HEK293 (cell line): Measurements from ENCODE around the gene APOL4.

Experiments used
- CTCF ChIA-PET: fragments of 350-600 bp; formaldehyde crosslinking; extraction: SDS; loops from one replicate; lab custom pipeline; 2021; ENCODE audit warnings: antibody characterized with exemption; lab: Yijun Ruan, JAX
- POLR2A ChIA-PET: fragments of 300-600 bp; formaldehyde crosslinking; extraction: SDS; loops from one replicate; lab custom pipeline; 2020; ENCODE audit warnings: antibody characterized with exemption, inconsistent platforms; lab: Yijun Ruan, JAX
- H3K27ac ChIP-seq: fragments of 200-500 bp; sonication (Bioruptor generic); 2 replicates; pipeline ENCODE4 v1.5.1; 2014; ENCODE audit warnings: low read depth, low read length, control low read depth, inconsistent platforms; ENCODE audit errors: extremely low read depth
- H3K36me3 ChIP-seq, 2 experiments: fragments of 200-500 bp in 1 of 2; sonication (Bioruptor generic) in 1 of 2; 1 replicate in 1 of 2; 2 replicates in 1 of 2; pipeline ENCODE4 v1.5.1; 2014 to 2017; ENCODE audit warnings: inconsistent platforms in 2 of 2, low read length in 2 of 2; ENCODE audit not compliant: control insufficient read depth in 2 of 2, insufficient read depth in 1 of 2
- H3K4me1 ChIP-seq: fragments of 200-500 bp; sonication (Bioruptor generic); 2 replicates; pipeline ENCODE4 v1.5.1; 2014; ENCODE audit warnings: mild to moderate bottlenecking, low read length, inconsistent platforms; ENCODE audit not compliant: control insufficient read depth, insufficient read depth
- H3K4me3 ChIP-seq: 2 replicates; pipeline ENCODE4 v1.5.1; 2011; ENCODE audit warnings: low read depth, mild to moderate bottlenecking, control low read depth, low read length, moderate library complexity
- H3K9me3 ChIP-seq: fragments of 200-500 bp; sonication (Bioruptor generic); 2 replicates; pipeline ENCODE4 v1.5.1; 2014; ENCODE audit warnings: low read depth, low read length, inconsistent platforms; ENCODE audit not compliant: control insufficient read depth, insufficient read depth
- GLIS2 ChIP-seq: fragments of 450-650 bp; formaldehyde crosslinking; IDR thresholded peaks from 2 replicates; pipeline ENCODE4 v1.5.1; 2016; ENCODE audit warnings: missing biosample characterization, missing genetic modification characterization
- HIC1 ChIP-seq: fragments of 450-650 bp; formaldehyde crosslinking; IDR thresholded peaks from 2 replicates; pipeline ENCODE4 v1.5.1; 2016; ENCODE audit warnings: missing biosample characterization, missing genetic modification characterization
- OVOL3 ChIP-seq: fragments of 450-650 bp; formaldehyde crosslinking; IDR thresholded peaks from 2 replicates; pipeline ENCODE4 v1.5.1; 2016; ENCODE audit warnings: missing biosample characterization, missing genetic modification characterization
- SCRT2 ChIP-seq: fragments of 450-650 bp; formaldehyde crosslinking; IDR thresholded peaks from 2 replicates; pipeline ENCODE4 v1.5.1; 2016; ENCODE audit warnings: missing biosample characterization, missing genetic modification characterization
- YY2 ChIP-seq: fragments of 450-650 bp; formaldehyde crosslinking; IDR thresholded peaks from 2 replicates; pipeline ENCODE4 v1.5.1; 2016; ENCODE audit warnings: missing biosample characterization, missing genetic modification characterization
- ZBTB11 ChIP-seq: fragments of 450-650 bp; formaldehyde crosslinking; conservative IDR thresholded peaks from 2 replicates; pipeline ENCODE4 v1.5.1; 2016; ENCODE audit warnings: low read depth, missing biosample characterization, missing genetic modification characterization
- ZBTB21 ChIP-seq: fragments of 450-650 bp; formaldehyde crosslinking; IDR thresholded peaks from 2 replicates; pipeline ENCODE4 v1.5.1; 2017; ENCODE audit warnings: missing biosample characterization, missing genetic modification characterization
- ZNF2 ChIP-seq: fragments of 450-650 bp; formaldehyde crosslinking; IDR thresholded peaks from 2 replicates; pipeline ENCODE4 v1.5.1; 2016; ENCODE audit warnings: missing biosample characterization, missing genetic modification characterization
- ZNF202 ChIP-seq: fragments of 450-650 bp; formaldehyde crosslinking; IDR thresholded peaks from 2 replicates; pipeline ENCODE4 v1.5.1; 2016; ENCODE audit warnings: missing biosample characterization, missing genetic modification characterization, borderline replicate concordance
- ZNF280D ChIP-seq: fragments of 450-650 bp; formaldehyde crosslinking; IDR thresholded peaks from 2 replicates; pipeline ENCODE4 v1.5.1; 2016; ENCODE audit warnings: missing biosample characterization, missing genetic modification characterization
- ZNF677 ChIP-seq: fragments of 450-650 bp; IDR thresholded peaks from 2 replicates; pipeline ENCODE4 v1.5.0; 2018; ENCODE audit warnings: missing biosample characterization, mild to moderate bottlenecking, missing genetic modification characterization, moderate library complexity
- ZNF768 ChIP-seq: fragments of 450-650 bp; formaldehyde crosslinking; IDR thresholded peaks from 2 replicates; pipeline ENCODE4 v1.5.1; 2018; ENCODE audit warnings: missing biosample characterization, mild to moderate bottlenecking, missing genetic modification characterization
- ZNF776 ChIP-seq: fragments of 450-650 bp; formaldehyde crosslinking; IDR thresholded peaks from 2 replicates; pipeline ENCODE4 v1.5.0; 2017; ENCODE audit warnings: missing biosample characterization, missing genetic modification characterization, borderline replicate concordance
- ZSCAN5A ChIP-seq: fragments of 450-650 bp; formaldehyde crosslinking; IDR thresholded peaks from 2 replicates; pipeline ENCODE4 v1.5.1; 2016; ENCODE audit warnings: missing biosample characterization, missing genetic modification characterization
- TF ChIP-seq, protein P1 (sequence below): sonication (generic); formaldehyde crosslinking; IDR thresholded peaks from 2 replicates; pipeline ENCODE4 v1.8.1; 2022; ENCODE audit warnings: mild to moderate bottlenecking, moderate library complexity, missing genetic modification reagents

Gene APOL4

DNA sequence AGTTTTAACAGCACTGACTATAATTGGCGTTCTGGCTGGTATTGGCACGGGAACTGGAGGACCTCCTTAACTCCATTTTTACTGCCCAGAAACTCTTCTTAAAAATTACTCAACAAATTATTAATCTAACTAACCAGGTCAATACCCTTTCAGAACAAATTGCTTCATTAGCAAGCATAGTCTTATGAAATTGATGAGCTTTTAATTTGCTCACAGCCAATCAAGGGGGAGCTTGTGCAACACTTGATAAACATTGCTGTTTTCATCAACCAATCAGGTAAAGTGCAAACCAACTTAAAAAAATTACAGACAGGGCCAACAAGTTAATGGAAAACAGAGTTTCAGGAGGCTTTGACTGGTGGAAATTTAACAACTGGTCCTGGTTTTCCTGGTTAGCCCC lies 36.5 kb downstream of the APOL4 start:
- Histone ChIP-seq H3K4me3 (no peak overlapping the region), H3K36me3 (no peaks in the 10 kb centered on the region), H3K27ac (no peak overlapping the region), H3K4me1 (no peaks in the 10 kb centered on the region), H3K9me3 (no peaks in the 10 kb centered on the region)
- ChIA-PET POLR2A (no interaction called here), CTCF (interaction anchor here (1.1 to 2.4 kb wide), 5 partner anchors 13 to 30 kb away, joined by 3 to 13 read pairs (median 4); no protein-coding TSS in a partner anchor)
- TF ChIP-seq YY2 (tag by site-specific recombination): no peak
- no peak for TF ChIP-seq SCRT2 (tag by site-specific recombination)
- no peak for TF ChIP-seq ZBTB21
- no peak for TF ChIP-seq HIC1 (tag by site-specific recombination)
- no peak for TF ChIP-seq ZNF677 (tag by site-specific recombination)

- TF ChIP-seq ZNF2 (no peak), ZBTB11 (tag by site-specific recombination) (no peak), ZNF768 (no peak), SCRT2 (tag by site-specific recombination) (no peak), ZNF280D (tag by site-specific recombination) (no peak), ZNF776 (tag by site-specific recombination) (no peak), OVOL3 (no peak), GLIS2 (tag by site-specific recombination) (no peak), ZSCAN5A (no peak), ZNF202 (tag by site-specific recombination) (no peak)
- TF ChIP-seq, protein P1, sequence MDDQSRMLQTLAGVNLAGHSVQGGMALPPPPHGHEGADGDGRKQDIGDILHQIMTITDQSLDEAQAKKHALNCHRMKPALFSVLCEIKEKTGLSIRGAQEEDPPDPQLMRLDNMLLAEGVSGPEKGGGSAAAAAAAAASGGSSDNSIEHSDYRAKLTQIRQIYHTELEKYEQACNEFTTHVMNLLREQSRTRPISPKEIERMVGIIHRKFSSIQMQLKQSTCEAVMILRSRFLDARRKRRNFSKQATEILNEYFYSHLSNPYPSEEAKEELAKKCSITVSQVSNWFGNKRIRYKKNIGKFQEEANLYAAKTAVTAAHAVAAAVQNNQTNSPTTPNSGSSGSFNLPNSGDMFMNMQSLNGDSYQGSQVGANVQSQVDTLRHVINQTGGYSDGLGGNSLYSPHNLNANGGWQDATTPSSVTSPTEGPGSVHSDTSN (CRISPR knock-in tag): no peak
- TF ChIP-seq, all 188 proteins: peak for 0
- Histone ChIP-seq H3K4me3 (no peak overlapping the region), H3K4me1 (no peaks in the 10 kb centered on the region), H3K9me3 (no peaks in the 10 kb centered on the region), H3K27ac (no peak overlapping the region), H3K36me3 (no peaks in the 10 kb centered on the region)
- ChIA-PET POLR2A (no interaction called here), CTCF (interaction anchor here (0.6 to 2.4 kb wide), 5 partner anchors 16 to 32 kb away, joined by 3 to 13 read pairs (median 4); no protein-coding TSS in a partner anchor)
These were observed 37.0 kb downstream of the APOL4 start for GRCh38 chr22:36164621-36165020.
